Measurements from ENCODE around the gene CTLA4. TPM values are rescaled to one million over a fixed set of nuclear protein-coding genes. Genes with fewer than 3 reads are reported as not detected.

Gene CTLA4
- total and polyA plus RNA-seq, 2 of the 4 experiments (the other 2 are of a cell fraction), result not detected

DNA sequence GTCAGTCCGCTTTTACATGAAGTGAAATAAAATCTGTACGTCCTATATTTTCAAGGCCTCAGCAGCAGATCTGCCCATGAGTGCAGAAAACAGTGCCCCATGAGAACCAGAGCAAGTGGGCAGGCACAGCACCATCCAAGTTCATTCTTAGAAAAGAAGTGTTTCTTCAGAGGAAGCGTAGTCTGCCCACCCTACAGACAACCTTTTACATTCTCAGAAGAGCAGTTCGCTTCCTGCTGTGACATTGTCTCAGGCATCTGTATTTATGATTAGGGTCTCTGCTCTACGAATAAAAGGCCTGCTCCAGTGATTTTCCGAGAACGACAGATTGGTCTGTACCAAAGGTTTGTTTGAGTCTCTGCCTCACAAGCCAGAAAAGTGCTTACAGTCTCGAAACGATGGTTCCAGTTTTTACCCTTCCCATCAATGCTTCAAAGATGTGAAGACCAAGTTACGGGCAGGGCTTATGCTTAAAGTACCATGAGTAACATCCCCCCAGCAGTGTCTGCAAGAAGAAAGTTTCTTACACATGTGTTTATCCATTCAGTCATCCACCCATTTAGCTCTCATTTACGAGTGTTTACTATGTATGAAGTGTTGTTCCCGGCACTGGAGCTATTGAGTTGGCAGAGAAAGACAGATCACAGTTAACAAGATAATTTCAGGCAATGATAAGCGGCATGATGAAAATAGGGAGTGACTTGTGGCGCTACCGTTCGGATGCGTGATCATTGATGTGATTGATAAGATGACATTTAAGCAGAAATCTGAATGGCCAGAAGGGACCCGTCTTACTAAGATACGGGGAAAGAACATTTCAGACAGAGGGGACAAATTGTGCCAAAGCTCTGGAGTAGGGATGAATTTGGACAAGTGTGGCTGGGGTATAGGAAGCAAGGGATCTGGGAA is 31.4 kb upstream of the CTLA4 start:
- Histone ChIP-seq H2BK120ac (ENCODE audit: low read depth, low read length) (no peak overlapping the region), H3K23ac (ENCODE audit: low read depth, low read length) (no peak overlapping the region), H3K4ac (ENCODE audit: low read depth, low read length) (no peak overlapping the region), H3K79me1 (ENCODE audit: low read depth in 1 of 2, low read length in 2 of 2) (no peaks in the 10 kb centered on the region), H2AFZ (replicated peaks; ENCODE audit: low read length, poor library complexity) (no peak overlapping the region), H3K36me3 (ENCODE audit: control insufficient read depth, insufficient read depth, low read length) (no peaks in the 10 kb centered on the region), H2BK5ac (ENCODE audit: low read depth, low read length, poor library complexity, severe bottlenecking) (no peak overlapping the region), H3K4me3 (ENCODE audit: insufficient read depth, low read depth, low read length) (no peak overlapping the region), H2BK15ac (ENCODE audit: low read depth, low read length) (no peak overlapping the region), H3K9me1 (ENCODE audit: insufficient read depth, low read length) (no peaks in the 10 kb centered on the region), H3K27me3 (ENCODE audit: control insufficient read depth, insufficient read depth, low read length) (peaks cover 27% of the 10 kb centered on the region), H3K9me3 (ENCODE audit: control insufficient read depth, insufficient read depth, low read length) (no peaks in the 10 kb centered on the region), H2AK9ac (replicated peaks; ENCODE audit: low read depth, low read length, poor library complexity) (no peak overlapping the region), H2AK5ac (ENCODE audit: low read depth, low read length) (no peak overlapping the region), H3K9ac (ENCODE audit: low read depth, low read length) (no peak overlapping the region), H4K8ac (ENCODE audit: low read depth in 2 of 2, low read length in 2 of 2) (no peak overlapping the region), H3K56ac (ENCODE audit: extremely low read depth, insufficient read depth, low read length) (no peak overlapping the region), H4K20me1 (ENCODE audit: insufficient read depth, low read length) (no peaks in the 10 kb centered on the region), H2BK20ac (ENCODE audit: low read depth, low read length) (no peak overlapping the region), H3K14ac (replicated peaks; ENCODE audit: low read depth, low read length) (no peak overlapping the region), H3K18ac (ENCODE audit: low read depth, low read length) (no peak overlapping the region), H3K27ac (ENCODE audit: insufficient read depth, low read length) (no peak overlapping the region), H3K4me2 (ENCODE audit: low read depth, low read length) (no peak overlapping the region), H4K91ac (ENCODE audit: insufficient read depth, low read depth, low read length) (no peak overlapping the region), H4K5ac (ENCODE audit: low read depth, low read length) (no peak overlapping the region), H3K4me1 (ENCODE audit: control insufficient read depth, insufficient read depth, low read length) (no peaks in the 10 kb centered on the region)
- DNase-seq (no peak), ATAC-seq (ENCODE audit: low read depth) (no peak)
- dilution Hi-C loops (cut with HindIII; ENCODE audit: low sequenced_read_pairs, unreplicated experiment), result no loop called here
- BruUV-seq (replicated peaks), result no TSS peak
- intact Hi-C loops (cut with micrococcal nuclease), result no loop called here
- ChIA-PET POLR2A (ENCODE audit: unreplicated experiment) (no interaction called here), CTCF (interaction anchor here (0.6 kb wide), 1 partner anchor 485 kb away, joined by 3 read pairs; no protein-coding TSS in a partner anchor)
- in situ Hi-C loops (cut with MboI; ENCODE audit: low sequenced_read_pairs), result no loop called here
- 88% methylated on average over 9 of the region's 19 CpGs; no CpG with 5 or more reads in 1 of the 2 experiments for WGBS, 2 experiments (ENCODE audit: extremely low coverage in 2 of 2, insufficient read length in 1 of 2)
- no peak for TF ChIP-seq POLR2A (IDR thresholded peaks at IDR 0.05; ENCODE audit: low read depth, low read length)
- TF ChIP-seq FOS (IDR thresholded peaks at IDR 0.05; ENCODE audit: low read depth, low read length), result no peak
- no peak for TF ChIP-seq NFE2L2 (IDR thresholded peaks at IDR 0.05; ENCODE audit: low read depth, low read length)
- no peak for TF ChIP-seq BHLHE40 (IDR thresholded peaks at IDR 0.05; ENCODE audit: low read depth, low read length)
- TF ChIP-seq, protein P1, sequence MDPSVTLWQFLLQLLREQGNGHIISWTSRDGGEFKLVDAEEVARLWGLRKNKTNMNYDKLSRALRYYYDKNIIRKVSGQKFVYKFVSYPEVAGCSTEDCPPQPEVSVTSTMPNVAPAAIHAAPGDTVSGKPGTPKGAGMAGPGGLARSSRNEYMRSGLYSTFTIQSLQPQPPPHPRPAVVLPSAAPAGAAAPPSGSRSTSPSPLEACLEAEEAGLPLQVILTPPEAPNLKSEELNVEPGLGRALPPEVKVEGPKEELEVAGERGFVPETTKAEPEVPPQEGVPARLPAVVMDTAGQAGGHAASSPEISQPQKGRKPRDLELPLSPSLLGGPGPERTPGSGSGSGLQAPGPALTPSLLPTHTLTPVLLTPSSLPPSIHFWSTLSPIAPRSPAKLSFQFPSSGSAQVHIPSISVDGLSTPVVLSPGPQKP (IDR thresholded peaks at IDR 0.05; ENCODE audit: borderline replicate concordance, low read depth, low read length), result no peak
- no peak for TF ChIP-seq MAZ (IDR thresholded peaks at IDR 0.05; ENCODE audit: borderline replicate concordance, low read depth, low read length)
- no peak for TF ChIP-seq MXI1 (IDR thresholded peaks at IDR 0.05; ENCODE audit: borderline replicate concordance, low read depth, low read length)
- TF ChIP-seq SMC3 (IDR thresholded peaks at IDR 0.05; ENCODE audit: low read depth, low read length), result no peak
- TF ChIP-seq CEBPB (IDR thresholded peaks at IDR 0.05; ENCODE audit: low read depth, low read length), result no peak
- TF ChIP-seq RAD21 (IDR thresholded peaks at IDR 0.05; ENCODE audit: low read length), result no peak
- TF ChIP-seq MAFK (IDR thresholded peaks at IDR 0.05; ENCODE audit: low read depth, low read length), result no peak
- no peak for TF ChIP-seq RCOR1 (IDR thresholded peaks at IDR 0.05; ENCODE audit: insufficient replicate concordance, low read length)
- TF ChIP-seq, protein P2, sequence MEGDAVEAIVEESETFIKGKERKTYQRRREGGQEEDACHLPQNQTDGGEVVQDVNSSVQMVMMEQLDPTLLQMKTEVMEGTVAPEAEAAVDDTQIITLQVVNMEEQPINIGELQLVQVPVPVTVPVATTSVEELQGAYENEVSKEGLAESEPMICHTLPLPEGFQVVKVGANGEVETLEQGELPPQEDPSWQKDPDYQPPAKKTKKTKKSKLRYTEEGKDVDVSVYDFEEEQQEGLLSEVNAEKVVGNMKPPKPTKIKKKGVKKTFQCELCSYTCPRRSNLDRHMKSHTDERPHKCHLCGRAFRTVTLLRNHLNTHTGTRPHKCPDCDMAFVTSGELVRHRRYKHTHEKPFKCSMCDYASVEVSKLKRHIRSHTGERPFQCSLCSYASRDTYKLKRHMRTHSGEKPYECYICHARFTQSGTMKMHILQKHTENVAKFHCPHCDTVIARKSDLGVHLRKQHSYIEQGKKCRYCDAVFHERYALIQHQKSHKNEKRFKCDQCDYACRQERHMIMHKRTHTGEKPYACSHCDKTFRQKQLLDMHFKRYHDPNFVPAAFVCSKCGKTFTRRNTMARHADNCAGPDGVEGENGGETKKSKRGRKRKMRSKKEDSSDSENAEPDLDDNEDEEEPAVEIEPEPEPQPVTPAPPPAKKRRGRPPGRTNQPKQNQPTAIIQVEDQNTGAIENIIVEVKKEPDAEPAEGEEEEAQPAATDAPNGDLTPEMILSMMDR (conservative IDR thresholded peaks at IDR 0.05; ENCODE audit: low read depth, low read length), result no peak
- no peak for TF ChIP-seq RFX5 (IDR thresholded peaks at IDR 0.05; ENCODE audit: low read depth, low read length)
- no peak for TF ChIP-seq CHD1 (IDR thresholded peaks at IDR 0.05; ENCODE audit: low read depth, low read length)
